A549 (cell line): ENCODE results near the gene FZD4.

ENCODE experiments used
- CTCF ChIP-seq: fragments of >200 bp; sonication (Bioruptor Twin); formaldehyde crosslinking; IDR thresholded peaks from 3 replicates; pipeline ENCODE4 v1.5.1; 2016
- ESRRA ChIP-seq: fragments of 150-350 bp; IDR thresholded peaks from 2 replicates; pipeline ENCODE4 v1.6.1; 2014; ENCODE audit warnings: mild to moderate bottlenecking, low read length, borderline replicate concordance
- JUN ChIP-seq, 2 experiments: fragments of >200 bp; sonication (Bioruptor Twin); formaldehyde crosslinking; IDR thresholded peaks; 2 replicates in 1 of 2; 3 replicates in 1 of 2; pipeline ENCODE4 v1.6.1; 2016 to 2017
- RAD21 ChIP-seq, 2 experiments: fragments of >200 bp in 1 of 2; sonication (Bioruptor Twin) in 1 of 2; formaldehyde crosslinking in 1 of 2; IDR thresholded peaks in 1 of 2; conservative IDR thresholded peaks in 1 of 2; 2 replicates in 1 of 2; 3 replicates in 1 of 2; pipeline ENCODE4 v1.6.1; 2012 to 2018; ENCODE audit warnings: inconsistent platforms in 1 of 2
- RFX5 ChIP-seq: fragments of 450-650 bp; IDR thresholded peaks from 2 replicates; pipeline ENCODE4 v1.7.1; 2014; ENCODE audit warnings: antibody characterized with exemption, mild to moderate bottlenecking, moderate library complexity
- ZNF302 ChIP-seq: fragments of 250-450 bp; sonication (Bioruptor Pico); IDR thresholded peaks from 2 replicates; pipeline ENCODE4 v1.9.0; 2021; ENCODE audit warnings: inconsistent platforms, mild to moderate bottlenecking, moderate library complexity
- TF ChIP-seq, protein P1 (sequence below): fragments of 450-650 bp; IDR thresholded peaks from 2 replicates; pipeline ENCODE4 v1.6.1; 2014; ENCODE audit warnings: antibody characterized with exemption

- TF ChIP-seq ESRRA (no peak), CTCF (no peak), RFX5 (no peak), JUN (IDR thresholded peaks at IDR 0.05) (no peak), RAD21 (conservative IDR thresholded peaks at IDR 0.05 in 1 of 2, IDR thresholded peaks at IDR 0.05 in 1 of 2) (no peak), ZNF302 (CRISPR knock-in tag) (no peak)
- TF ChIP-seq, protein P1, sequence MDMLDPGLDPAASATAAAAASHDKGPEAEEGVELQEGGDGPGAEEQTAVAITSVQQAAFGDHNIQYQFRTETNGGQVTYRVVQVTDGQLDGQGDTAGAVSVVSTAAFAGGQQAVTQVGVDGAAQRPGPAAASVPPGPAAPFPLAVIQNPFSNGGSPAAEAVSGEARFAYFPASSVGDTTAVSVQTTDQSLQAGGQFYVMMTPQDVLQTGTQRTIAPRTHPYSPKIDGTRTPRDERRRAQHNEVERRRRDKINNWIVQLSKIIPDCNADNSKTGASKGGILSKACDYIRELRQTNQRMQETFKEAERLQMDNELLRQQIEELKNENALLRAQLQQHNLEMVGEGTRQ = no peak
Measured at GRCh38 chr11:86938203-86938899, 16.8 kb downstream of the FZD4 start.
